Mesothelial cell of epicardium (in vitro differentiated cells): ENCODE data around the gene SLC27A2. TPM values are rescaled to one million over a fixed set of nuclear protein-coding genes. Genes with fewer than 3 reads are reported as not detected.
A peak's percentile ranks its signal among the peaks of the same experiment; 100 is the strongest.
"Not testable (repeated sequence)": the region's sequence is repeated elsewhere in the genome, so short reads cannot be mapped to it uniquely, and the experiment has no call there.

Source experiments
- DNase-seq, 2 experiments: peaks; one replicate each; pipeline ENCODE4 v3.0.0; 2021; ENCODE audit warnings: low spot score in 2 of 2; ENCODE audit not compliant: unreplicated experiment in 2 of 2
- H3K27ac Mint-ChIP-seq: 2 replicates; pipeline ENCODE4 v1.8.0; 2021; ENCODE audit warnings: mixed read lengths
- H3K27me3 Mint-ChIP-seq: 2 replicates; pipeline ENCODE4 v1.8.0; 2021; ENCODE audit warnings: low read depth, mixed read lengths
- H3K36me3 Mint-ChIP-seq: 2 replicates; pipeline ENCODE4 v1.8.0; 2021; ENCODE audit warnings: mixed read lengths
- H3K4me1 Mint-ChIP-seq: 2 replicates; pipeline ENCODE4 v1.8.0; 2021; ENCODE audit warnings: mixed read lengths
- H3K4me3 Mint-ChIP-seq: 2 replicates; pipeline ENCODE4 v1.8.0; 2021; ENCODE audit warnings: mild to moderate bottlenecking, moderate library complexity, mixed read lengths
- H3K9me3 Mint-ChIP-seq: 2 replicates; pipeline ENCODE4 v1.8.0; 2021; ENCODE audit warnings: mixed read lengths
- total RNA-seq: library from RNA; stranded (reverse); gene quantifications from 3 replicates; pipeline ENCODE4 v1.2.1, GENCODE V29; 2021
- TF ChIP-seq, protein P1 (sequence below): fragments of 200-600 bp; sonication (generic); IDR thresholded peaks from one replicate; pipeline ENCODE4 v1.5.0; 2021; ENCODE audit warnings: antibody characterized with exemption; ENCODE audit not compliant: unreplicated experiment

SLC27A2 gene
- total RNA-seq = 2.7 to 3.2 TPM (median 3.1 TPM) in 3 replicates

DNA sequence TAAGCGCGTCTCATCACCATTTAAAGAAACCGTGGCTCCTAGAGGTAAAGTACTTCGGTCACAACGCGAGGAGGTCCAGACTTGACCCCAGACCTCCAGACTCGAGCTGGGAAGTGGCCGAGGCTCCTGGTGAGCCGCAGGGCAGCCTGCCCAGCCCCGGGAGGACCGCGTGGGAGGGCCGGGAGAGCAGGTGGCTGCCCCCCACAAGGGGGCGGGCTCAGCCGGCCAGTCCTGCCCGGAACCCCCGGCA is at the start of gene SLC27A2:
Gene SLC27A2, plus strand, starts transcription at position 228 of the 250 bp plus-strand sequence. CDS start 232 bp downstream, outside the sequence.
- no peak for DNase-seq
- peaks cover 7% of the 10 kb centered on the region for H3K4me1 Mint-ChIP-seq
- TF ChIP-seq, protein P1, sequence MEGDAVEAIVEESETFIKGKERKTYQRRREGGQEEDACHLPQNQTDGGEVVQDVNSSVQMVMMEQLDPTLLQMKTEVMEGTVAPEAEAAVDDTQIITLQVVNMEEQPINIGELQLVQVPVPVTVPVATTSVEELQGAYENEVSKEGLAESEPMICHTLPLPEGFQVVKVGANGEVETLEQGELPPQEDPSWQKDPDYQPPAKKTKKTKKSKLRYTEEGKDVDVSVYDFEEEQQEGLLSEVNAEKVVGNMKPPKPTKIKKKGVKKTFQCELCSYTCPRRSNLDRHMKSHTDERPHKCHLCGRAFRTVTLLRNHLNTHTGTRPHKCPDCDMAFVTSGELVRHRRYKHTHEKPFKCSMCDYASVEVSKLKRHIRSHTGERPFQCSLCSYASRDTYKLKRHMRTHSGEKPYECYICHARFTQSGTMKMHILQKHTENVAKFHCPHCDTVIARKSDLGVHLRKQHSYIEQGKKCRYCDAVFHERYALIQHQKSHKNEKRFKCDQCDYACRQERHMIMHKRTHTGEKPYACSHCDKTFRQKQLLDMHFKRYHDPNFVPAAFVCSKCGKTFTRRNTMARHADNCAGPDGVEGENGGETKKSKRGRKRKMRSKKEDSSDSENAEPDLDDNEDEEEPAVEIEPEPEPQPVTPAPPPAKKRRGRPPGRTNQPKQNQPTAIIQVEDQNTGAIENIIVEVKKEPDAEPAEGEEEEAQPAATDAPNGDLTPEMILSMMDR = no peak
- no peaks in the 10 kb centered on the region for H3K36me3 Mint-ChIP-seq
- peak within 1 kb of the TSS; percentile 91 for H3K4me3 Mint-ChIP-seq
- no peaks in the 10 kb centered on the region for H3K9me3 Mint-ChIP-seq
- H3K27ac Mint-ChIP-seq = peak within 1 kb of the TSS; percentile 54
- H3K27me3 Mint-ChIP-seq = peaks cover 69% of the 10 kb centered on the region

- not testable (repeated sequence) for DNase-seq, H3K4me3 Mint-ChIP-seq, H3K36me3 Mint-ChIP-seq, H3K9me3 Mint-ChIP-seq, H3K27ac Mint-ChIP-seq, H3K27me3 Mint-ChIP-seq, H3K4me1 Mint-ChIP-seq
Observed at GRCh38 chr15:50132251-50132984, 49.6 kb upstream of the SLC27A2 start.

GRCh38 chr15:50134524-50135024 is 47.4 kb upstream of the SLC27A2 start:
- H3K4me1 Mint-ChIP-seq = peaks cover 8% of the 10 kb centered on the region
- H3K27me3 Mint-ChIP-seq = no peaks in the 10 kb centered on the region
- no peak overlapping the region for H3K4me3 Mint-ChIP-seq
- H3K27ac Mint-ChIP-seq = no peak overlapping the region
- H3K36me3 Mint-ChIP-seq = no peaks in the 10 kb centered on the region
- TF ChIP-seq, protein P1 = no peak
- DNase-seq = no peak
- no peaks in the 10 kb centered on the region for H3K9me3 Mint-ChIP-seq

DNA sequence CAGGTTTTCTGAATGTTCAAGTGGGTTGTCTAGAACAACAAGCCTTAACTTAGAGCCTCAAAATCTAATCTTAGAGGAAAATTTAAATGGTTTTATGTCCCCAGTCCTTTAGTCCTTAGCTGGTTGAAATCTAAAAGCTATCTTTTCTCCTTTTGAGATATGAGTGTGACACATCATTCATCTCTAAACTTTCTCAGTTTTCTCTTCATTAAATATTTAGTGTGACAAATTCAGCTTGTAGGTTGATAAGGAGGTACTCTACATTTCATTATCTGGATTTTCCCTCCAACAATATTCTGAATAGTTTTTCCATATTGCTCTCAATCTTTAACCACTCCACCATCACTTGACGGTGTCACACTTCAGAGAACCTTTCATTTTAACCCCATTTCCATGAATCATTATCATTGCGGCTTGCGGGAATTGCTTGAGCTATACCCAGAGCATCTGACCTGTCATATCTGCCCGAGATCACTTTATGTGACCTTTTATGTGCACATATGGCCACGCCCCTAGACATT is 46.9 kb upstream of the SLC27A2 start:
- H3K27me3 Mint-ChIP-seq = no peaks in the 10 kb centered on the region
- no peaks in the 10 kb centered on the region for H3K36me3 Mint-ChIP-seq
- no peaks in the 10 kb centered on the region for H3K9me3 Mint-ChIP-seq
- no peak overlapping the region for H3K27ac Mint-ChIP-seq
- DNase-seq = no peak
- TF ChIP-seq, protein P1 = no peak
- H3K4me3 Mint-ChIP-seq = no peak overlapping the region
- H3K4me1 Mint-ChIP-seq = peaks cover 11% of the 10 kb centered on the region

- TF ChIP-seq, protein P1 = no peak
- no peaks in the 10 kb centered on the region for H3K27me3 Mint-ChIP-seq
- H3K36me3 Mint-ChIP-seq = no peaks in the 10 kb centered on the region
Observed at GRCh38 chr15:50137330-50137761, 44.6 kb upstream of the SLC27A2 start.

GRCh38 chr15:50137893-50138292 is 44.1 kb upstream of the SLC27A2 start:
- Mint-ChIP-seq H3K9me3 (no peaks in the 10 kb centered on the region), H3K36me3 (no peaks in the 10 kb centered on the region), H3K27ac (no peak overlapping the region), H3K4me1 (peaks cover 11% of the 10 kb centered on the region), H3K4me3 (no peak overlapping the region), H3K27me3 (no peaks in the 10 kb centered on the region)
- TF ChIP-seq, protein P1 = no peak
- DNase-seq = no peak

More at GRCh38 chr15:50137330-50137761, 44.6 kb upstream of the SLC27A2 start:
- no peak for DNase-seq
- Mint-ChIP-seq H3K9me3 (no peaks in the 10 kb centered on the region), H3K4me3 (no peak overlapping the region), H3K4me1 (peaks cover 11% of the 10 kb centered on the region), H3K27ac (no peak overlapping the region)
